ENCODE results near the gene DESI2.

DESI2 gene

DNA sequence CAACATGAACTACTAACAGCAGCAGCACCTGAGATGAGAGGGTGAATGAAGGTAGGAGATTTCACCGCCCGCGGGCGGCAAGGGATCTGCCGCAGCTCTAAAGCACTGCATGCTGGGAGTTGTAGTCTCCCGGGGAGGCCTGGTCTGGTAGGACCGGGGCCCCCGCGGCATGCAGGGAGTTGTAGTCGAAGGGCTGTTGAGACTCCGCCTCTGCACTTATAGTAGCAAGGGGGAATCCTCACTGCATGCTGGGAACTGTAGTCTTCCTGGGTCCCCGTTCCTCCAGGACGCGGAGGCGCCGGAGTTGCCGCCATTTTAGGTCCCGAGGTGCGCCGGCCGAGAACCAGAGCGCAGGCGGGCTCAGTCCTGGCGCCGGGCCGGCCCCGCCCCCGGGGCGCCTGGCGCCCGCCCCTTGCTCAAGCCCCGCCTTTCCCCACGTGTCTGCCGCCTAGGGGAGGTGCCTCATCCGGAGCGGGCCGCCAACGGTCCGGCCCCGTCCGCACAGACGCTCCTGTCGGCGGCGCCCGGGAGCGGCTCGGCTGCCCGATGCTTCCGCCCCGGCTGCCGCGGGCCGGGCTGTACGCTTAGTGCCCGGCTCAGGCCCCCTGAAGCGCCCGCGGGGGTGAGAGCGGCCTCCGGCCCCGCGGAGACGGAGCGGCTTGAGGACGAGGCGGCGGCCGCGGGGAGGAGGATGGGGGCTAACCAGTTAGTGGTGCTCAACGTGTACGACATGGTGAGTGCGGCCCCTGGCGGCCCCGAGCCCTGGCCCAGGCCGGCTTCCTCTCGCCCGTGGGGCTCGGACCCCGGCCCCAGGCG, at the start of gene DESI2:
Gene DESI2 (plus strand): TSS at position 504 of the 816 bp plus-strand sequence. CDS start 188 bp downstream, at position 692.
- peak; percentile 99 for DNase-seq

DNA sequence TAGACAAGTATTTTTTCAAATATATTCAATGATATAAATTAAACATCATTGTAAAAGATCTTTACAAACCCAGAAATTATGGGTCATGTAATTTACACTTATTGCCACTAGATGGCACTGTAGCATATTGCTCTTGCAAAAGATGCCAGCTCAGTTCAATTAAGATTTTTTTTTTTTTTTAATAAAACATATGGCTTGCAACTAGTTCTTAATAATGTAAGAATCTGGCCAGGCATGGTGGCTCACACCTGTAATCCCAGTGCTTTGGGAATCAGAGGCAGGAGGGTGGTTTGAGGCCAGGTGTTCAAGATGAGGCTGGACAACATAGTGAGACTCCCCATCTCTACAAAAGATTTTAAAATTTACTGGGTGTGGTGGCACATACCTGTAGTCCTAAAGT, 49.4 kb upstream of the DESI2 start:
- peak; percentile 45 for DNase-seq

DNA sequence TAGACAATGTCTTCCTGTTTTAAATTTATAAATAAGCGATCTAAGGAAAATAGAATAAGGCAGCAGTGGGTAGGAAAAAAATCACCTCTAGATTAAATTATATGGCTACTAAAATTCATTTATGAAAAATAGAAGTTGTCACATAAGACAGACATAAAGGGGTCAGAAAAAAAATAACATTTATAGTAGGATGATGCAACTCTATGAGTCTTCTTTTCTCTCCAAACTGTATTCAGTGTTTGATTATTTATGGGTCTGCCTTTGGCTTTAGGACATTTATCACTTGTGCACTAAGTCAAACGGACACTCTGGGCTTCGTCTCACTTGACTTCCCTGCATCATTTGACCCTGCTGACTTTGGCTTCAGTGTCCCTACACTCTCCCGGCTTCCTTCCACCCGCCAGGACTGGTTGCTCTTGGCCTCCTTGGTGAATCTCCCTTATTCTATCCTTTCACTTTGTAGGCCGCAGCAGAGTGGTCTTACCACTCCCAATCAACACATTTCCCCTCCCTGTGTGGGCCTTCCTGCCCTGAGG, 47.0 kb upstream of the DESI2 start:
- no peak for DNase-seq

DNA sequence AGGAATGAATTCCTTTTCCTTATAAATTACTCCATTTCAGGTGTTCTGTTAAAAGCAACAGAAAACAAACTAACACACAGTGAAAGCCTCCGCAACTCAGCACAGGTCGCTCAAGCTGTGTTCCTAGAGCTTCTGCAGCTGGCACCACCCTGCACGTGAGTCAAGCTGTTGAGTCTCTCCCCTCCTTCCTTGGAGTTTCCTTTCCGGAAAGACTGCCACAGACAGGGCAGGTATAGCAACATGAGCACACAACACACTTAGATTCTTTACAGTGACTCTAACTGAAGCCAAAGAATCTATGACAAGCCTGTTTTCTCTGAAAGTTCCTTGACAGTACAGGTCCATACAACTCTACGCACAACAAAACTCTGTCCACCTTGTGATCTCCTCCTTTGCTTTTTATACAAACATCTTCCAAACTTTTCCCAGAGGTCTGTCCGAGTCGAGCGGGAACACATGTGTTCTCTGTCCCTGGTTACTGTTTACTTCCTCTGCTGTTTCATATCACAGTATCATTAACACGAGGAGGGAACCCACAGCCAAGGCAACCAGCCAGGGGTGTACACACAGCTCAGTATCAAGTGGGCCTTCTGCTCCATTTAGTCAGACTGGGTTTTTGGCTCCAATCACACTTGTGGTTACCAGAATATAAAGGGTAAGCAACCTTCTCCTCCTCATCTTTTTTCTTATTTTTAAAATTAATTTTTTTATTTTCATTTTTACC, 38.7 kb upstream of the DESI2 start:
- no peak for DNase-seq

DNA sequence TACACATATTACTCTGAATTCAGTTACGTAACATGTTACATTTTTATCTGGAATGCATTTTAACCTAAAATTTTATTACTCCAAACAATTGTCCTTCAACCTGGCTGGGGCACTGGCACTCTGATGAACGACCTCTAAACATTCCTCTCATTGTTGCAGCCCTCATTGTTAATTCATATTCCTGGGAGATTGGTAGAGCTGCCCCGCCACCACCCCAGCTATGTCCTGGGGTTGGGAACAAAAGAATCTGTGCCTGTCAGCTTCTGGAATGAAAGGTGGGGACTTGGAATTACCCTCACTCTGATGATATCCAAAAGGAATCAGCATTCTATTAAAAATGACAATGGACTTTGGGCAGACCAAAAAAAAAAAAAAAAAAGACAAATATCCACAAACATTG, 38.0 kb upstream of the DESI2 start:
- DNase-seq, result no peak

DNA sequence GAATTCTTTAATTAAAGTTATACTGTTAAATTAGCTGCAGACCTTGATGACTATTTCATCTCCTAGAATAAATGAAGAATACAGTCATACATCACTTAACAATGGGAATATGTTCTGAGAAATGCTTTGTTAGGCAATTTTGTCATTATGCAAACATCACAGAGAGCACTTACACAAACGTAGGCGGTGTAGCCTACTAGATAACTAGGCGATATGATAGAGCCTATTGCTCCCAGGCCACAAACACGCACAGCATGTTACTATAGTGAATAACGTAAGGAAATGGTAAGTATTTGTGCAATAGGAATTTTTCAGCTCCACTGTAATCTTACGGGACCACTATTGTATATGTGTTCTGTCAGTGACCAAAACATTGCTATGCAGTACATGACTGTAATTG, 37.6 kb upstream of the DESI2 start:
- no peak for DNase-seq

DNA sequence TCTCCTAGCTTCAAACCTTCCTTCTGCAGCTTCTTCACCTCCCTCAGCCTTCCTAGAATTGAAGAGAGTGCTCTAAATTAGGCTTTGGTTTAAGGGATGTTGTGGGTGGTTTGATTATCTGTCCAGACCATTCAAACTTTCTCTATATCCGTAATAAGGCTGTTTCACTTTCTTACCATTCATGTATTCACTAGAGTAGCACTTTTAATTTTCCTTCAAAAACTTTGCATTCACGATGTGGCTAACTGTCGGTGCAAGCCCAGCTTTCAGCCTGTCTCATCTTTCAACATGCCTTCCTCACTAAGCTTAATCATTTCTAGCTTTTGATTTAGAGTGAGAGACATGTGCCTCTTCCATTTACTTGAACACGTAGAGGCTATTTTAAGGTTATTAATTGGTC, 26.2 kb upstream of the DESI2 start:
- DNase-seq, result no peak

DNA sequence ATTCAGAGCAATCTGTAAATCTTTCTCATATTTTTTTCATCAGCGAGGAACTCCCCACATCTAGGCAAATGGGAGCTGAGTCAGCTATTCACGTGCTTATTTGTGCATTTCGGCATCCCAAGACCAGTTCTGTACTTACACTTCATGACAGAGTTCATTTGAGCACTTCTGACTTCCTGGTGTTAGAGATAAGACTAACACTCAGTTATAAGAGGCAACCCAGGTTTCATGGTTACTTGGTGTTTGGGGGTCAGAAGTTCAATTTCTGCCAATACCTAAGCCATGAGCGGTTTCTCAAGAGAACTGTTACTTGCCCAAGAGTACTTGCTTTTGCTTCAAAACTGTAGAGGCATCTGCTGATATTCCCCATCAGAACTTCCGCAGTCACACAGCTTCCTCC, 24.1 kb upstream of the DESI2 start:
- no peak for DNase-seq

DNA sequence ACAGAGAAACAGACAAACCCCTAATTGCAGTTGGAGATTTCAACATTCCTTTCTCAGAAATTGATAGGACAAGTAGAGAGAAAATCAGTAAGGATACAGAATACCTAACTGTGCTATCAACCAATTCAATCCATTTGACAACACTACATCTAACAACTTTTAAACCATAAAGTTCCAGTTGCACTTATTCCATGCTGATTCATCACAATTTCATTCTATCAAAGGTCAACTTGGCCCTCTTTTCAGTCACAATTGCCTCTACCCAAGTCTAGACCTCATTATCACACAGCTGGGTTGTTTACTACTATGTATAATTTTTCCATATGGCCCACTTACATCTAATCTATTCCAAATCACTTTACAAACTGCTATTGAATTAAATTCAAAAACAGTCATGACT, 19.8 kb upstream of the DESI2 start:
- no peak for DNase-seq

DNA sequence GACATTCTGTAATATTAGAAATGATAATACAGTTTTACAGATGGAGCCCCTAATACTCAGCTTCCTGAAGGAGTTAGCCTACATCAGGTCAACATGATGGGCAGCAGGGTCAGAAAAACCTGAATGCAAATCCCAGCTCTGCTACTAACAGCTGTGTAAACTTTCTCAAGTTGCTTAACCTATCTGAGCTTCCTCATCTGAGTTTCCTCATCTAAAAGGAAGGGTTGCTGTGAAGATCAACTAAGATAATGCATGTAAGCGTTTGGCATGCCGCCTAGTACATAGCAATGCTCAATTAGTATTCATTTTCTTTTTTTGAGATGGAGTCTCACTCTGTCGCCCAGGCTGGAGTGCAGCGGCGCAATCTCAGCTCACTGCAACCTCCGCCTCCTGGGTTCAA, 18.4 kb upstream of the DESI2 start:
- DNase-seq, result no peak

DNA sequence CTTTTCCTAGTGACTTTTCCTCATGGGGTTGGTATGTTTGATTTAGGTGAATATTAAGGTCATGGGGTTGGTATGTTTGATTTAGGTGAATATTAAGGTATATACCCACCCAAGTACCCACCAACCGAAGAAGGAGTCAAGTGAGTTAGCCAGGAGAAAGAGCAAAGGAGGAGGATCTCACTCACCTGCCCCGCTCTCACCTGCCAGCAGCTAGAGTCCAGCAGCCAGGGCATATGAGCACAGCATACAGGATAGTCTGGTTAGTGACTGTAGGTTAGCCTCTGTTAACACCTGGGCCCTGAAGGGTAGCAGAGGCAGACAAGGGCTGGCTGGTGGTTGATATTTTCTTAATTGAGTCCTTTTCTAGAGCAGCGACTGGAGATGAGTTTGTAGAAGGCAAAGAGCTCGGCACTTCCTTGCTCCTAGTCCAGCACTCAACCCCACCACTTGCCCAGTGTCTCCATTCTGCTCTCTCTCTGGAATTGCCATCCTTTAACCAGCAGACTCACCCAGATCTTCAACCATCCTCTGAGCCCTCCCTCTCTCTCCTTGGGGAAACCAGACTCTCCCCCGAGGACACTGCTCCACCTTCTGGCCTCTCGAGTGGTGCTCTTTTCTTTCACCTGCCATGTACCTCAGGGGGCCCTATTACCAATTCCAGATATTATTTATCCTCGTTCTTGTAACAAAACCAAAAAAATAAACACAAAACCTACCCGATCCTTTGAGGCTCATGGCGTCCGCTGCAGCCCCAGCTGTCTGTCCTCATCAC, 16.3 kb upstream of the DESI2 start:
- no peak for DNase-seq

DNA sequence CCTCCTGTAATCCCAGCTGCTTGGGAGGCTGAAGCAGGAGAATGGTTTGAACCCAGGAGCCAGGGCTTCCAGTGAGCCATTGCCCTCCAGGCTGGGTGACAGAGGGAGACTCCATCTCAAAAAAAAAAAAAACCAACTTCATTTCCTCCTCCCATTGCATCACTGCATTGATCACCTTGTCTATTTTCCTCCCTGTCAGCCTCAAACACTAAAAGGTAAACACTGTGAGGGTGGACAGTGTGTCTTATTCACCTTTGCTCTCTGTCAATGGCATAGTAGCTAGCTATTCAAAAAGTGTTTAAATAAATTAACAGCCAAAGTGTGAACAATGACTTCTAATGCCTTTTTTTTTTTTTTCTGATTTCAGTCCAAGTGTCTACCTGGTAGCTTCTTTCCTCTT, 13.4 kb upstream of the DESI2 start:
- DNase-seq, result no peak

DNA sequence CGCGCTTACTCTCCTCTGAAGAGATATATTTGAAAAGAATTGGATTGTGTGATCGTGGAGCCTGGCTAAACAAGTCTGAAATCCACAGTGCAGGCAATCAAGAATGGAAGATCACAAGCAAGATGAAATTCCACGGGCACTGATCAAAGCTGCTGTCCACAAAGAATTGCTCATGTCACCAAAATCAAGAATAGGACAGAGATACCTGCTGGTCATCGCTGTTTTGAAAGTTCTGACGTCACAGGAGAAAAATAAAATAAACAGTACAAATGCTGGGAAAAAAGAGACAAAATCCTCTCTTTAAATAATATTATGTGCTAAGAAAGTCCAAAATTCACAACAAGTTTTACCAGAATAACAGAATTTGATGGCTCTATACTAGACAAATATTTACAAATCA, 12.0 kb upstream of the DESI2 start:
- DNase-seq, result no peak

DNA sequence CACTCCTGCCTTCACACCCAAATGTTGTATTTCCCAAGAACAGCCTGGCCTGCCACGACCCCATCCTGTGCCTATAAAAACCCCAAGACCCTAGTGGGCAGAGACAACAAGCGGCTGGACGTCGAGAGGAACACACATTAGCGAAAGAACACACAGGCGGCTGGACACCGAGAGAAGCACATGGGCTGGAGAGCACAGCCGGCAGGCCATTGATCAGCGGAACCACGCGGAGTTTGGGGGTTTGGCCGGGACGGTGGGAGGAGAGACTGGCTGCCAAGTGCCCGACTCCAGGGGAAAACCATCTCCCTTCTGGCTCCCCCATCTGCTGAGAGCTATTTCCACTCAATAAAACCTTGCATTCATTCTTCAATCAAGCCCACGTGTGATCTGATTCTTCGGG, 10.4 kb upstream of the DESI2 start:
- DNase-seq, result no peak

DNA sequence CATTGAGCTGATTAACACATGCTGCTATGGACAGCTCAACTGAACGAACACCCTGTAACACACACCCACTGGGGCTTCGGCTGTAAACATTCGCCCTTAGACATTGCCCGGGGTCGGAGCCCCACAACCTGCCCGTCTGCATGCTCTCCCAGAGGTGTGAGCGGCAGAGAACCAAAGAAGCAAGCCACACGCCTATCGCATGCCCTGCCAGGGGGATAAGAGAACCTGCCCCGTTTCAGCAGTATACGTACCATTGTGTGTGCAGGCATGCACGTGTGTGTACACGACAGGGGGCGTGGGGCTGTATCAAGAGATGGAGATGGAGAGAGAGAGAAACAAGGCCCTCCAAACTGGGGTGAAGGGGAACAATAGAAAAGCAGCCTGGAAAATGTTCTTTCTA, 9.9 kb upstream of the DESI2 start:
- DNase-seq, result no peak

DNA sequence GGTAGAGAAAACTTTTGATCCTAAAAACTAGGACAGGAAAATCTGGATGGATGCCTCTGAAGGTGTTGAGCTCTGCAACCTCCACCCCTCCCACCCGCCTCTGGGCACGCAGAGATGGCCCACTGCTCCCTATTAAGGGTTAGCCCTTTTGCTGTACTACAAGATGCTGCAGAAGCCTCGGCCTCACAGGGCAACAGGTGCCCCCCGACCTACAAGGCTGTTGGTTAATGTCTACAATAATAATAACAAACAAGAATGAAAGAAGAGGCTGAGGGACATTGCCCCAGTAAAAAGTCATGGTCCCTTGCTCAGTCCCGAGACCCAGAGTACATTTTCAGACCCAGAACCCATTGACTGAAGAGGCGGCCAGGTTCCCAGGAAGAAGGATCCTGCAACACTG, 7.5 kb upstream of the DESI2 start:
- no peak for DNase-seq

DNA sequence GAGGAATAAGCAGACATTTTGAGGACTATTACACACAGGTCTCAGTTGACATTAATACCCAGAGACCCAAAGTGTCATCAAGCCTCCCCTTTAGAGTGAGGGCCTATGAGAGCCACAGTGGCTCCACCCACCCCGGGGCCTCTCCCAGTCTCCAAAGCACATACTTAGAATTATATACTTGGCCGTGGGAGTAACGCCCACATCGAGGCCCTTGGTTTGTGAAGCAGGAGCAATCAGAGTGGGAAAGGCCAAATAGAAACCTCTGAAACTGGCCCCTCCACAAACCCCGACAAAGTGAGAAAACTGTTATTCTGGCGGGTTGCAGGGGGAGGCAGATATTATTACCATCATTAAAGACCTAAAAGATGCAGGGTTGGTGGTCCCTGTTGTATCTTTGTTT, 7.0 kb upstream of the DESI2 start:
- no peak for DNase-seq

DNA sequence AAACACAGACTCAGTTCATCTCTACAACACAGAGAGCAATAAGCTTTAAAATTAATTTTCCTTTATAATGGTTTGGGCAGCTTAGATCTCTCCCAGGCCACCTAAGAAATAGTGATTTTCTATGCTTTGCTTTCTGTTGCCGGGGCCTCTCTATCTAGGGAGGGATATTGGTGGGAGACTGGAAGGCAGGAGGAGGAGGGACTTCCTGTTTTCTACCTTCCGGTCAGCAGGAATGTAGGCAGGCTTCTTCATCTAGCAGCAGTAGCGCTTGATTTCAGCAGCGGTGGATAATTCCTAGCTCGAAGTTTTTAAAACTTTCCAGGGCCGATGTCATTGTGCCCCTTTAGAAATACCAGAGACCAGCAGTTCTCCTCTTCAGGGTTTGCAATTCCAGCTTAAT, 5.1 kb upstream of the DESI2 start:
- no peak for DNase-seq

DNA sequence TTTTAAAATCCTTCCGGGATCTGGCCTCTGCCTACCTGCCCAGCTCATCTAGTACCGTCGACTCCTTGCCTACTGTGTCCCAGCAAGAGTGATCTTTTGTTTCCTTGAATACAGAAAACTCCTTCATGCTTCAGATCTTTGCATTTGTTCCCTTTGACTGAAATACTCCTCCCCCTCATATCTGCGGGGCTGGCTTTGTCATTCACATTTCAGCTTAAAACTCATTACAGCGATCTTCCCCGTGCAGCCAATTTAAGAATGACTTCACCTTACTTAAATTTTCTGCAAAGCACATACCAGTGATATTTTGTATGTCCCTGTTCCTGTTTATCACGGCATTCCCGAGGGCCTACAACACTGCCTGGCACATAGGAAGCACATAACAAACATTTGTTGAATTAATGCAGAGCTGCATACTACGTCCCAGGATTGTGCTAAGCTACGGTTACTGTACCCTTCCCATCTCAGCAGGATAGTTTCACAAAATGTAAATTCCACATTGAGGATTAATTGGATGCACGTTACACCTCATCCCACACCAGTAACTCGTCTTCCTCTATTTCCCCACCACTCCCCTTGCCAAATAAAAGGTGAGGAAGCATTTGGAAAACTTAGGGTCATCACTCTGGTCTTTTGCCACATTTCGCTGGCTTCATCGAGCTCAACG, 837 bp upstream of the DESI2 start:
- no peak for DNase-seq

DNA sequence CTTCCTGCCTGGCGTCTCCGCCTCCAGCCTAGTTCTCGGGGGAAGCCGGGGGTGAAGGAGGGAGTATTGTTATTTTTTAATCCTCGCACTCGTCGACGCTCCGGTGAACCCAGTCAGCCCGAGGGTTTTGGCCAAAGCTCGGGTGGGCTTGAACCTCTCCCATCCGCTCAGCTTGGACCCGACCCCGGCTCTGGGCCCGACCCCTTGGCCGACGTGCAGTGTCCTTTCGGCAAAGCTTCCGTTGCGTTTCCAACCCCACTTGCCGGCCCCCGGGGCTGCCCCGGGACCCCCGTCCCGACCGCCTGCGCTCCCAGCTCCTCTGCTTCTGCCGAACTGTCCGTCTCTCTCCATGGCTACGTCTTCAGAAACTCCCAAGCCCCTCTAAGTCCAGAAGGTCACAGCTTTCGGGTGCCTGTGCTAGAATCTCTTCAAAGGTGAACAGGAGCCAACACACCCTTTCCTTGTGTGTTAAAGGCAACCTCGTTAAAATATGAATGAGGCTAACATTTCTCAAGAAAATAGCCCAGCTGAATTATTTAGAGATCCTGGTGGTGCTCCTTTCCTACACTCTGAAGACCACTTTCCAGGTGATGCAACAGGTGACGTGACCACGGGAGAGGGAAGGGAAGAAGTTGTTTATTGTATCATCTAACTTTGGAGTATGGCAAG, 647 bp downstream of the DESI2 start:
- DNase-seq, result no peak

DNA sequence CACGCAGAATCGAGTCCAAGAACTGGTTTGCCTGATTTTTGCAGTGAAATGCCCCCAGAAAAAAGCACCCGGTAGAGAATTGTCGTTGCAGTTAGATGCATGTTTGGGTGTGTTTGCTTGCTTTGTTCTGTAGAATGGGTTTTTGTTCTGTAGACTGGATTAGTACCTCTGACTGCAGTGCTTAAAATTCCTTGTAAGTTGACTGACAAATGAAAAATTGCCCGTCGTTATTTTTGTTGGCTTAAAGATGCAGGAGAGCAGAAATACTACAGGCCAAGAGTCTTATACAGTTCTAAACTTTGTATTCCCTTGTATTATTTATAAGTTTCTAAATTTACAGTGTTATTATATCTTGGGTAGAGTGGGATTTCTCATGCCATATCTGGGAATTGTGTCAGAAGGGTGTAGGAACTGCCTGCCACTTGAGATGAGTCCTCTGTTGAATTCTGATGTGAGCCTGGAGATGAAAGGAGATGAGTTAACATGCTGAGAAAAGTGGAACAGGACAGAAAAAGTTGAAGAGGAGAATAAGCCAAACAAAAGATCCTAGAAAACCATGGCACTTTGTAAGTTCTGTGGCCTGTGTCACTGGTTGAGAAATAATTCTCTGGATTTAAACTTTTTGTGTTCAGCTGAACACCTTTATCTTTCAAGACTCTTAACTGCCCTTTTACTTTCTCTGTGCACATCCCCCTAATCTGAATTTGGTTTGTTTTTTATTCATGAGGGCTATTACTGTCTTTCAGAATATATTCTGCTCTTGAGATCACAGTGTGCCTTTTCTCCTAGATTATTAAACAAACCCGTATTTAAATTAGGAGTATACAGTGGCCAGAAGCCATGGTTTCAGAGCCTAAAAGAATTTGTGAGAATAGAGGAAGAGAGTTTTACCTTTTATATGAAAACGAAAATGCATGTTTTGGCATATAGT, 1.4 kb downstream of the DESI2 start:
- peak; percentile 9 for DNase-seq
